NB4 (cell line): ENCODE results near the gene PCDHA5.
"Not testable (repeated sequence)": the region's sequence is repeated elsewhere in the genome, so short reads cannot be mapped to it uniquely, and the experiment has no call there.

Source experiments
- DNase-seq: peaks from one replicate; pipeline ENCODE4 v3.0.0; 2010; ENCODE audit warnings: low read depth
- H3K4me3 ChIP-seq: one replicate; pipeline ENCODE4 v1.5.1; 2011; ENCODE audit warnings: mild to moderate bottlenecking, low read depth, low read length, moderate library complexity
- MAX ChIP-seq: IDR thresholded peaks from 2 replicates; pipeline ENCODE4 v1.6.1; 2011; ENCODE audit warnings: low read depth, low read length
- MYC ChIP-seq: IDR thresholded peaks from 2 replicates; pipeline ENCODE4 v1.6.1; 2011; ENCODE audit warnings: low read depth, low read length
- POLR2A ChIP-seq: IDR thresholded peaks from 2 replicates; pipeline ENCODE4 v1.6.1; 2011; ENCODE audit warnings: mild to moderate bottlenecking; ENCODE audit not compliant: insufficient read length; ENCODE audit errors: extremely low read depth
- TF ChIP-seq, protein P1 (sequence below): IDR thresholded peaks from one replicate; pipeline ENCODE4 v1.5.1; 2012; ENCODE audit warnings: low read depth, low read length

PCDHA5 gene

DNA sequence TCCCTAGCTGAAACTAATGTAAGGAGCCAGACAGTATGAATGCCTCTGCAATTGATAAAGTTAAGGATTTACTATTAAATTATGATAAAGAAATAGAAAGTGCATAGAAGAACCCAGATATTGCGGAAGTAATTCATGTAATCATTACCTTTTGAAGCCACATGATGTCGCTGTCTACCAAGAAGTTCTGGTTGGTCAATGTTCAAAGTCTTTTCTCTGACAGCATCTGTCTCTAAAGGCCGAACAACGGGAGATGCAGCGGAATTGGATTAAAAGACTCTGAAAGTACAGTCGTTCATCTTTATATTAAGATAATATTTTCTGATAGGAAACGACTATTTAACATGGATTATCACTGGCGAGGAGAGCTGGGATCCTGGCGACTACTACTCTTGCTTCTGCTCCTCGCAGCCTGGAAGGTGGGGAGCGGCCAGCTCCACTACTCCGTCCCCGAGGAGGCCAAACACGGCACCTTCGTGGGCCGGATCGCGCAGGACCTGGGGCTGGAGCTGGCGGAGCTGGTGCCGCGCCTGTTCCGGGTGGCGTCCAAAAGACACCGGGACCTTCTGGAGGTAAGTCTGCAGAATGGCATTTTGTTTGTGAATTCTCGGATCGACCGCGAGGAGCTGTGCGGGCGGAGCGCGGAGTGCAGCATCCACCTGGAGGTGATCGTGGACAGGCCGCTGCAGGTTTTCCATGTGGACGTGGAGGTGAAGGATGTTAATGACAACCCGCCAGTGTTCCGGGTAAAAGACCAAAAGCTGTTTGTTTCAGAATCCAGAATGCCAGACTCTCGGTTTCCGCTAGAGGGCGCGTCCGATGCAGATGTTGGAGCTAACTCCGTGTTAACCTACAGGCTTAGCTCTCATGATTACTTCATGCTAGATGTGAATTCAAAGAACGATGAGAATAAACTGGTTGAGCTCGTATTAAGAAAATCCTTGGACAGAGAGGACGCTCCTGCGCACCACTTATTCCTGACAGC is 19.9 kb downstream of the PCDHA5 start, which contains the start of gene PCDHA8:
TSS of gene PCDHA8 (plus strand) at position 210 of the 985 bp plus-strand sequence. CDS start at position 345, 135 bp downstream.
- no peak for TF ChIP-seq POLR2A
- TF ChIP-seq, protein P1, sequence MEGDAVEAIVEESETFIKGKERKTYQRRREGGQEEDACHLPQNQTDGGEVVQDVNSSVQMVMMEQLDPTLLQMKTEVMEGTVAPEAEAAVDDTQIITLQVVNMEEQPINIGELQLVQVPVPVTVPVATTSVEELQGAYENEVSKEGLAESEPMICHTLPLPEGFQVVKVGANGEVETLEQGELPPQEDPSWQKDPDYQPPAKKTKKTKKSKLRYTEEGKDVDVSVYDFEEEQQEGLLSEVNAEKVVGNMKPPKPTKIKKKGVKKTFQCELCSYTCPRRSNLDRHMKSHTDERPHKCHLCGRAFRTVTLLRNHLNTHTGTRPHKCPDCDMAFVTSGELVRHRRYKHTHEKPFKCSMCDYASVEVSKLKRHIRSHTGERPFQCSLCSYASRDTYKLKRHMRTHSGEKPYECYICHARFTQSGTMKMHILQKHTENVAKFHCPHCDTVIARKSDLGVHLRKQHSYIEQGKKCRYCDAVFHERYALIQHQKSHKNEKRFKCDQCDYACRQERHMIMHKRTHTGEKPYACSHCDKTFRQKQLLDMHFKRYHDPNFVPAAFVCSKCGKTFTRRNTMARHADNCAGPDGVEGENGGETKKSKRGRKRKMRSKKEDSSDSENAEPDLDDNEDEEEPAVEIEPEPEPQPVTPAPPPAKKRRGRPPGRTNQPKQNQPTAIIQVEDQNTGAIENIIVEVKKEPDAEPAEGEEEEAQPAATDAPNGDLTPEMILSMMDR = peak; percentile 78
- no peak for TF ChIP-seq MAX
- TF ChIP-seq MYC = no peak
- H3K4me3 ChIP-seq = no peak within 1 kb of the TSS
- DNase-seq = peak; percentile 72

DNA sequence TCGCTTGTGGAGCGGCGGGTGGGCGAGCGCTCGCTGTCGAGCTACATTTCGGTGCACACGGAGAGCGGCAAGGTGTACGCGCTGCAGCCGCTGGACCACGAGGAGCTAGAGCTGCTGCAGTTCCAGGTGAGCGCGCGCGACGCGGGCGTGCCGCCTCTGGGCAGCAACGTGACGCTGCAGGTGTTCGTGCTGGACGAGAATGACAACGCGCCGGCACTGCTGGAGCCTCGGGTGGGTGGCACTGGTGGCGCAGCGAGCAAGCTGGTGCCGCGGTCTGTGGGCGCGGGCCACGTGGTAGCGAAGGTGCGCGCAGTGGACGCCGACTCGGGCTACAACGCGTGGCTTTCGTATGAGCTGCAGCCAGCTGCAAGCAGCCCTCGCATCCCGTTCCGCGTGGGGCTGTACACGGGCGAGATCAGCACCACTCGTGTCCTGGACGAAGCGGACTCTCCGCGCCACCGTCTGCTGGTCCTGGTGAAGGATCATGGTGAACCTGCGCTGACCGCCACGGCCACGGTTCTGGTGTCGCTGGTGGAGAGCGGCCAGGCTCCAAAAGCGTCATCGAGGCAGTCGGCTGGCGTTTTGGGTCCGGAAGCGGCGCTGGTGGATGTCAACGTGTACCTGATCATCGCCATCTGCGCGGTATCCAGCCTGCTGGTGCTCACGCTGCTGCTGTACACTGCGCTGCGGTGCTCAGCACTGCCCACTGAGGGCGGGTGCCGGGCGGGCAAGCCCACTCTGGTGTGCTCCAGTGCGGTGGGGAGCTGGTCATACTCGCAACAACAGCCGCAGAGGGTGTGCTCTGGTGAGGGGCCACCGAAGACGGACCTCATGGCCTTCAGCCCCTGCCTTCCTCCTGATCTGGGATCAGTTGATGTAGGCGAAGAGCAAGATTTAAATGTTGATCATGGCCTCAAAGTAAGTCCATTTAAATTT is 21.7 kb downstream of the PCDHA5 start:
- no peak overlapping the region for H3K4me3 ChIP-seq
- TF ChIP-seq MYC (no peak), MAX (no peak), POLR2A (no peak)
- TF ChIP-seq, protein P1 = no peak
- DNase-seq = no peak

- not testable (repeated sequence) for DNase-seq, H3K4me3 ChIP-seq
Observed at GRCh38 chr5:140848139-140849102, 27.0 kb downstream of the PCDHA5 start, which contains the start of gene PCDHA9. PCDHA9 (plus strand) TSS chr5:140848382; CDS start chr5:140848496, 114 bp downstream.

DNA sequence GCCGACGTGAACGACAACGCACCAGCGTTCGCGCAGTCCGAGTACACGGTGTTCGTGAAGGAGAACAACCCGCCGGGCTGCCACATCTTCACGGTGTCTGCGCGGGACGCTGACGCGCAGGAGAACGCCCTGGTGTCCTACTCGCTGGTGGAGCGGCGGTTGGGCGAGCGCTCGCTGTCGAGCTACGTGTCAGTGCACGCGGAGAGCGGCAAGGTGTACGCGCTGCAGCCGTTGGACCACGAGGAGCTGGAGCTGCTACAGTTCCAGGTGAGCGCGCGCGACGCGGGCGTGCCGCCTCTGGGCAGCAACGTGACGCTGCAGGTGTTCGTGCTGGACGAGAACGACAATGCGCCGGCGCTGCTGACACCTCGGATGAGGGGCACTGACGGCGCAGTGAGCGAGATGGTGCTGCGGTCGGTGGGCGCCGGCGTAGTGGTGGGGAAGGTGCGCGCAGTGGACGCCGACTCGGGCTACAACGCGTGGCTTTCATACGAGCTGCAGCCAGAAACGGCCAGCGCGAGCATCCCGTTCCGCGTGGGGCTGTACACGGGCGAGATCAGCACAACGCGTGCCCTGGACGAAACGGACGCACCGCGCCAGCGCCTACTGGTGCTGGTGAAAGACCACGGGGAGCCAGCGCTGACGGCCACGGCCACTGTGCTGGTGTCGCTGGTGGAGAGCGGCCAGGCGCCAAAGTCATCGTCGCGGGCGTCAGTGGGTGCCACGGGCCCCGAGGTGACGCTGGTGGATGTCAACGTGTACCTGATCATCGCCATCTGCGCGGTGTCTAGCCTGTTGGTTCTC is 28.6 kb downstream of the PCDHA5 start:
- DNase-seq, H3K4me3 ChIP-seq: not testable (repeated sequence)

- no peak for TF ChIP-seq MAX
- no peak for TF ChIP-seq POLR2A
- TF ChIP-seq, protein P1 = peak; percentile 16
- DNase-seq = peak; percentile 52
- H3K4me3 ChIP-seq = no peak within 1 kb of the TSS
Observed at GRCh38 chr5:140855772-140856674, 34.6 kb downstream of the PCDHA5 start, which contains the start of gene PCDHA10. PCDHA10 (plus strand) TSS chr5:140855897; CDS start chr5:140856049, 152 bp downstream.
